ENCODE measurements around the gene SSC4D. TPM values are rescaled to one million over a fixed set of nuclear protein-coding genes. Genes with fewer than 3 reads are reported as not detected.
"Not testable (repeated sequence)": the region's sequence is repeated elsewhere in the genome, so short reads cannot be mapped to it uniquely, and the experiment has no call there.

SSC4D gene
- total RNA-seq, 2 donors from 2014 or later, result 0.32 to 0.38 TPM

GRCh38 chr7:76393116-76394031 lies 16.1 kb downstream of the SSC4D start:
- intact Hi-C loops (cut with DNase I), result no loop called here
- peak; percentile 98 for DNase-seq (ENCODE audit: low spot score)

DNA sequence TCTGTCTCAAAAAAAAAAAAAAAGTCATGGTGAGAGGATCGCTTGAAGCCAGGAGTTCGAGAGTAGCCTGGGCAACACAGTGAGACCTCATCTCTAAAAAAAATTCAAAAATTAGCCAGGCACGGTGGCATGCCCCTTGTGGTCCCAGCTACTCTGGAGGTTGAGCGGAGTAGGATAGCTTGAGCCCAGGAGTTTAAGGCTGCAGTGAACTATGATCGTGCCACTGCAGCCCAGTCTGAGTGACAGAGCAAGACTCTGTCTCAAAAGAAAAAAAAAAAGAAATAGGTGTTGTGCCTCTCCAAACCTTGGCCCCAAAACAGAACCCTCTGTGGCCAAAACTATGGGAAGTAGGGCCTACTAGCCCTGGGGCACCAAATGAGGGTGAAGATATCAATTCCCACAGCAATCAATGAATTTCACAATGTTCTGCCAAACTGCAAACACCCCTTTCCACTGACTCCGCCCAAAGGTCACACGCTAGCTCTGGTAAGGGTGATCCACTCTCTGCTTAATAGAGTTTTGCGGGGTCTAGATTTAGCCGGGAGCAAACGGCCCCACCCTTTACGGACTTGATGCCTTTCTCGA lies 16.9 kb downstream of the SSC4D start:
- intact Hi-C loops (cut with DNase I), result no loop called here
- no peak for DNase-seq (ENCODE audit: low spot score)

- intact Hi-C loops (cut with DNase I), result no loop called here
- no peak for DNase-seq (ENCODE audit: low spot score)
Measured at GRCh38 chr7:76390092-76390491, 19.4 kb downstream of the SSC4D start.

GRCh38 chr7:76387789-76388188 lies 21.7 kb downstream of the SSC4D start:
- intact Hi-C loops (cut with DNase I), result not testable (repeated sequence)

DNA sequence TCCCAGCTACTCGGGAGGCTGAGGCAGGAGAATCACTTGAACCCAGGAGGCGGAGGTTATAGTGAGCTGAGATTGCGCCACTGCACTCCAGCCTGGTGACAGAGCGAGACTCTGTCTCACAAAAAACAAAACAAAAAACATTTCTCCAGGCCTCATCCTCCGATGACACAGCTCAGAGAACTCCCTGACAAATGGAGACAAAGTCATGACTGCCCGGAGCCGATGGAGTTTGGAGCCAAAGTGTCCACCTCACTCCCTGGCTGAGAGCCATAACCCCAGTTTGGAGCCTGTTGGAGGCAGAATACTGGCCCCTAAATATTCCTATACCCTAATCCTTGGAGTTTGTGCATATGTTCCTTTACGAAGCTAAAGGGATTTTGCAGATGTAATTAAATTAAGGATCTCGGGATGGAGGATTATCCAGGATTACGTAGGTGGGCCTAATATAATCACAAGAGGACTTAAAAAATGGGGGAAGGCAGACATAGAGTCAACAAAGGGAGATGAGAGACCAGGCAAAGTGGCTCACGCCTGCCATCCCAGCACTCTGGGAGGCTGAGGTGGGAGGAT lies 22.7 kb downstream of the SSC4D start:
- intact Hi-C loops (cut with DNase I), result no loop called here
- no peak for DNase-seq (ENCODE audit: low spot score)

More at GRCh38 chr7:76387789-76388188, 21.7 kb downstream of the SSC4D start:
- not testable (repeated sequence) for DNase-seq (ENCODE audit: low spot score)

- DNase-seq (ENCODE audit: low spot score), result no peak
- intact Hi-C loops (cut with DNase I), result no loop called here
Measured at GRCh38 chr7:76383089-76383944, 26.2 kb downstream of the SSC4D start.

- intact Hi-C loops (cut with DNase I), result no loop called here
Measured at GRCh38 chr7:76381814-76382213, 27.7 kb downstream of the SSC4D start.

DNA sequence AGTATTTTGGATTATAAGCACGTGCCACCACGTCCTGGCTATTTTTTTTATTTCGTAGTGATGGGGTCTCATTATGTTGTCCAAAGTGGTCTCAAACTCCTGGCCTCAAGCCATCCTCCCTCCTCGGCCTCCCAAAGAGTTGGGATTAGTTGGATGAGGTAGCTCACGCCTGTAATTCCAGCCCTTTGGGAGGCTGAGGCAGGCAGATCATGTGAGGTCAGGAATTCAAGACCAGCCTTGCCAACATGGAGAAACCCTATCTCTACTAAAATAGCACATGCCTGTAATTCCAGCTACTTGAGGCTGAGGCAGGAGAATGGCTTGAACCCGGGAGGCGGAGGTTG lies 28.9 kb downstream of the SSC4D start:
- intact Hi-C loops (cut with DNase I), result no loop called here
- DNase-seq (ENCODE audit: low spot score), result no peak

More at GRCh38 chr7:76381814-76382213, 27.7 kb downstream of the SSC4D start:
- DNase-seq (ENCODE audit: low spot score), result no peak

GRCh38 chr7:76377186-76377918 lies 32.1 kb downstream of the SSC4D start:
- intact Hi-C loops (cut with DNase I), result no loop called here
- no peak for DNase-seq (ENCODE audit: low spot score)

GRCh38 chr7:76375251-76375650 lies 34.2 kb downstream of the SSC4D start:
- intact Hi-C loops (cut with DNase I), result no loop called here
- DNase-seq (ENCODE audit: low spot score), result no peak

DNA sequence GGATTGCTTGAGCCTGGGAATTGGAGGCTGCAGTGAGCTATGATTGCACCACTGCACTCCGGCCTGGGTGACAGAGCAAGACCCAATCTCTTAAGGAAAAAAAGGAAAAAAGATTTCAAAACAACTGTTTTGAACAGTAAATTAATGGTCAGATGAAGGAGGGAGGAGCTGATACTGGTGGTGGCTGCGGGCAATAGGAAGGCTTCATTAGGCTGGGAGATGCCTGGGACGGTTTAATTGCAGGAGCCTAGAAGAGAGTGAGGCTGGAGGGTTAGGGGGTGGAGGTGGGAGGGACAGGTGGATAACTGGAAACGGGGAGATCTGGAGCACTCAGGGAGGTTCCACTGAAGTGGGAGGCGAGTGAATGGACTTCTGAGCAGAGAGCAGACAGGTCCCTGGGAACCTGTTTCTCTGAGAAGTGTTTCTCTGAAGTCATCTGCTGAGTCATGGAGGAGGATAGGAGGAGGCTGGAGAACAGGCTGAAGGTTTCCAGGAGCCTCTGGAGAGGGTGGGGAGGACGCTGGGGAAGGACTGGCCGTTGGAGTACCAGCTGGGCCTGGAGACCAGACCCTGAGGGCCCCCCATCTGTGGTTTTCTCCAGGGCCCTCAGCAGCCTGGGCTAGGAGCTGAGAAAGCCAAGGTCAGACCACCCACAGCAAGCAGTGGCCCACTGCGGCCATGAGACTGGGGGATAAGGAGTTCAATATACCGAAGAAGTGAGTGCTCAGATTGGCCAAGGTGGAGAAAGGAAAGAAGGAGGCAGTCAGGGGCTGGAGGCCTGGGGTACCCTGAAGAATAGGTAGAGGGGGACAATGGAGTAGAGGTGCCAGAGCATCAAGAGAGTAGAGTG lies 36.3 kb downstream of the SSC4D start:
- intact Hi-C loops (cut with DNase I), result no loop called here
- no peak for DNase-seq (ENCODE audit: low spot score)

GRCh38 chr7:76371396-76371795 lies 38.1 kb downstream of the SSC4D start:
- DNase-seq (ENCODE audit: low spot score), result no peak
- intact Hi-C loops (cut with DNase I), result no loop called here

GRCh38 chr7:76369018-76369417 lies 40.5 kb downstream of the SSC4D start:
- DNase-seq (ENCODE audit: low spot score), result peak; percentile 70
- intact Hi-C loops (cut with DNase I), result no loop called here

- no peak for DNase-seq (ENCODE audit: low spot score)
- intact Hi-C loops (cut with DNase I), result no loop called here
Measured at GRCh38 chr7:76368190-76368589, 41.3 kb downstream of the SSC4D start.

GRCh38 chr7:76364198-76364584 lies 45.3 kb downstream of the SSC4D start:
- DNase-seq (ENCODE audit: low spot score), result peak; percentile 82
- intact Hi-C loops (cut with DNase I), result no loop called here

- intact Hi-C loops (cut with DNase I), result not testable (repeated sequence)
- peak; percentile 2 for DNase-seq (ENCODE audit: low spot score)
Measured at GRCh38 chr7:76363754-76364153, 45.7 kb downstream of the SSC4D start.

- peak; percentile 47 for DNase-seq (ENCODE audit: low spot score)
- intact Hi-C loops (cut with DNase I), result loop anchor here in 1 of 2 donors (5.0 kb wide), 1 partner anchor 38 kb away; no protein-coding TSS in a partner anchor
Measured at GRCh38 chr7:76359978-76360638, 49.4 kb downstream of the SSC4D start.
